Measurements from ENCODE around the gene ZBTB16.

Gene ZBTB16

GRCh38 chr11:114172055-114172861 lies 112.7 kb downstream of the ZBTB16 start:
- TF ChIP-seq CTCF (IDR thresholded peaks at IDR 0.05): no peak
- no peaks in the 10 kb centered on the region for H3K9me3 ChIP-seq (ENCODE audit: control insufficient read depth, low read length)
- peak overlapping the region; percentile 22 for H3K4me2 ChIP-seq (ENCODE audit: low read length)
- H3K36me3 ChIP-seq (ENCODE audit: control insufficient read depth, insufficient read depth, low read length): no peaks in the 10 kb centered on the region
- peaks cover 68% of the 10 kb centered on the region for H3K4me1 ChIP-seq
- H2AFZ ChIP-seq: no peak overlapping the region
- peaks cover 61% of the 10 kb centered on the region for H3K79me2 ChIP-seq
- H3K9ac ChIP-seq: no peak overlapping the region
- no peak overlapping the region for H3K4me3 ChIP-seq (ENCODE audit: low read depth, low read length)
- H3K27me3 ChIP-seq (ENCODE audit: control insufficient read depth, insufficient read depth, low read length): no peaks in the 10 kb centered on the region
- peak overlapping the region; percentile 92 for H3K27ac ChIP-seq

DNA sequence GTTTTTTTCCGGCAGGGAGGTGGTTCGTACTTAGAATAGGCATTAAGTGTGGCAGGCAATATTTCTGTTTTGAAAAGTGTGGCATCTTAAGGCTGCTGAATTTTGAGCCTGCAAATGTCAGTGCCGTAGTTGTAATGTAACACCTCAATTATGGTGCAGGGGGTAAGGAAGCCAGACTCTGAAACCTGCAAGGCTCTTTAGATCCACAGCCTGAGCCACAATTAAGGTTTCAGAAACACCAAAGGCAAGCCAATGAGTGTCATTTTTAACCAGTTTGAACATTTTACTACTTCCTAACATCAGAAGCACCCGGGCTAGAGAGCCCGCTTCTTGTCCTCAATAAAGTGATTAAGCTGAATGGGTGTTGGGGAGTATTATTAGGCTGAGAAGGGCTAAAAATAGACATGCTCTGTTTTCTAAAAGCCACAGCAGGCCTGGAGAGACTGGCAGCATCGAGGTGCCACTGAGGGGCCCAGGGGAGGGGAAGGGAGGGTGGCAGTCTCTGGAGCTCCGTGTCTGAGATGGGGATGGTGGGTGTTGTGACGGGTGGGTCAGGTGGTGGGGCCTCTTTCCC lies 113.4 kb downstream of the ZBTB16 start:
- Histone ChIP-seq H3K79me2 (peaks cover 63% of the 10 kb centered on the region), H3K27me3 (ENCODE audit: control insufficient read depth, insufficient read depth, low read length) (no peaks in the 10 kb centered on the region), H3K9ac (no peak overlapping the region), H3K9me3 (ENCODE audit: control insufficient read depth, low read length) (no peaks in the 10 kb centered on the region), H3K36me3 (ENCODE audit: control insufficient read depth, insufficient read depth, low read length) (no peaks in the 10 kb centered on the region), H2AFZ (no peak overlapping the region), H3K4me2 (ENCODE audit: low read length) (peak overlapping the region; percentile 22), H3K4me3 (ENCODE audit: low read depth, low read length) (no peak overlapping the region), H3K27ac (peak overlapping the region; percentile 92), H3K4me1 (peaks cover 70% of the 10 kb centered on the region)
- TF ChIP-seq CTCF (IDR thresholded peaks at IDR 0.05): no peak

DNA sequence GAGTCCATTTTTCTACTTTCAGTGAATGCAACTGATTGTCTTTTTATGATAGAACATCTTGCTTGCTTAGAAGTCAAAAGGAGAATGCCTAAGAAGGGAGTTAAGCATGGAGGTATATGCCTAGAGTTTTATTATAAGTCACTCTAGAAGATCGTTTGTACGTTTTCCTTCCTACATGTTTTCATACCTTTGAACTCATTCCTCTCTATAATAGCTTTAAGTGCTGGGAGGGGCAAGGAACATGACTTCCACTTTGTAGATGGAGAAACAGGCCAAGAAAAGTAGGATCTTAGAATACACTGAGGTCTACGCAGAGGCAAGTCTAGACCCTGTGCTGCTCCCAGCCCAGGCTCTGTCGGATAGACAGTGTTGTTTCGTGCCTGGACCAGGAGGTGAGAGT lies 114.3 kb downstream of the ZBTB16 start:
- no peak overlapping the region for H2AFZ ChIP-seq
- H3K9me3 ChIP-seq (ENCODE audit: control insufficient read depth, low read length): no peaks in the 10 kb centered on the region
- no peak for TF ChIP-seq CTCF (IDR thresholded peaks at IDR 0.05)
- no peaks in the 10 kb centered on the region for H3K27me3 ChIP-seq (ENCODE audit: control insufficient read depth, insufficient read depth, low read length)
- H3K27ac ChIP-seq: peak overlapping the region; percentile 92
- H3K4me2 ChIP-seq (ENCODE audit: low read length): no peak overlapping the region
- H3K9ac ChIP-seq: no peak overlapping the region
- no peaks in the 10 kb centered on the region for H3K36me3 ChIP-seq (ENCODE audit: control insufficient read depth, insufficient read depth, low read length)
- peaks cover 56% of the 10 kb centered on the region for H3K79me2 ChIP-seq
- peaks cover 70% of the 10 kb centered on the region for H3K4me1 ChIP-seq
- H3K4me3 ChIP-seq (ENCODE audit: low read depth, low read length): no peak overlapping the region

DNA sequence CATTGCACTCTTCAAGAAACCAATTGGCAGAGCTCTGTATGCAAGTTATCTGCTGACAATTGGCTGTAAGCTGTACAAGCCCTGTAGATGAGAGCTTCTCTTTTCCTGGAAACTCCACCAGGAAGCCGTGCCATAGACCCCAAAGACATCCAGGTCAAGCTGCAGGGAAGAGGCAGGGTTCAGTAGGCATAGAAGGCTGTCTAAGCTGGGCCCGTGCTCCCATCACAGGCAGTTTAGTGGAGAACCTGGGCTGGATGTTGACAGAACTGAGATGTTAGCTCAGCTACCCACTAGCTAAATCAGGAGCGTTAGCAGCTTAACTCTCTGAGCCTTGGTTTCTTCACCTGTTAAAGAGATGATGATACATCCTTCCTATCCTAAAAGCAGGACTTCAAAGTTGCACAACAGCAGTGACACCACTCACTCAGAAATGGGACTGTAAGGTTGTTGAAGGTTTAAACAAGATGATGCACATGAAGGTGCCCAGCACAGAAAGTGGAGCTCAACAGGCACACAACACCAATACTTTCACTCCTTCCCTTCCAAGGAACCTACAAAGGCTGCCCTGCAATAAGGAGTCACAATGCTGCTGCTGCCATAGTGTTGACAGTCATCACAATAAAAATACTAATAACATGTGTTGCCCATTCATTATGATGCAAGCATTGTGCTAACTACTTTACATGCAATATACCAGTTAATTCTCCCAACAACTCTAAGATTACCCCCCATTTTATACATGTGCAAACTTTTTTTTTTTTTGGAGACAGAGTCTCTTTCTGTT lies 115.4 kb downstream of the ZBTB16 start:
- Histone ChIP-seq H3K27ac (no peak overlapping the region), H3K4me2 (ENCODE audit: low read length) (no peak overlapping the region), H3K4me1 (peaks cover 62% of the 10 kb centered on the region), H3K4me3 (ENCODE audit: low read depth, low read length) (no peak overlapping the region), H2AFZ (no peak overlapping the region), H3K36me3 (ENCODE audit: control insufficient read depth, insufficient read depth, low read length) (no peaks in the 10 kb centered on the region), H3K9me3 (ENCODE audit: control insufficient read depth, low read length) (no peaks in the 10 kb centered on the region), H3K79me2 (peaks cover 47% of the 10 kb centered on the region), H3K9ac (no peak overlapping the region), H3K27me3 (ENCODE audit: control insufficient read depth, insufficient read depth, low read length) (no peaks in the 10 kb centered on the region)
- TF ChIP-seq CTCF (IDR thresholded peaks at IDR 0.05): no peak

All from parathyroid adenoma (tissue), 2 donors.